HG03139 (cell line): Measurements from ENCODE around the gene WNT6.
"Not testable (repeated sequence)": the region's sequence is repeated elsewhere in the genome, so short reads cannot be mapped to it uniquely, and the experiment has no call there.

Source experiments
- ATAC-seq: cut with Tn5 transposase; IDR thresholded peaks from one replicate; pipeline ENCODE4 v1.9.1; 2021; ENCODE audit not compliant: unreplicated experiment

The WNT6 gene

GRCh38 chr2:218829868-218830451 is 29.6 kb upstream of the WNT6 start:
- no peak for ATAC-seq

- no peak for ATAC-seq
These were observed 28.9 kb upstream of the WNT6 start for GRCh38 chr2:218830526-218831306.

- no peak for ATAC-seq
These were observed 28.1 kb upstream of the WNT6 start, which contains the start of gene PRKAG3 for GRCh38 chr2:218831378-218831990. Gene PRKAG3, minus strand, starts transcription at chr2:218831803.

- ATAC-seq: no peak
These were observed 27.5 kb upstream of the WNT6 start for GRCh38 chr2:218832081-218832480.

- no peak for ATAC-seq
These were observed 27.1 kb upstream of the WNT6 start for GRCh38 chr2:218832520-218832919.

- ATAC-seq: no peak
These were observed 26.5 kb upstream of the WNT6 start for GRCh38 chr2:218833023-218833609.

GRCh38 chr2:218834685-218835084 is 24.9 kb upstream of the WNT6 start:
- ATAC-seq: no peak

- no peak for ATAC-seq
These were observed 22.1 kb upstream of the WNT6 start for GRCh38 chr2:218837495-218837894.

GRCh38 chr2:218839430-218839829 is 20.2 kb upstream of the WNT6 start:
- ATAC-seq: no peak

GRCh38 chr2:218839888-218840287 is 19.7 kb upstream of the WNT6 start:
- no peak for ATAC-seq

- ATAC-seq: not testable (repeated sequence)
These were observed 15.3 kb upstream of the WNT6 start for GRCh38 chr2:218844334-218844733.

GRCh38 chr2:218846963-218847362 is 12.6 kb upstream of the WNT6 start:
- ATAC-seq: not testable (repeated sequence)

GRCh38 chr2:218849721-218850120 is 9.9 kb upstream of the WNT6 start:
- no peak for ATAC-seq

GRCh38 chr2:218850796-218851195 is 8.8 kb upstream of the WNT6 start:
- ATAC-seq: no peak

GRCh38 chr2:218851286-218851685 is 8.3 kb upstream of the WNT6 start:
- ATAC-seq: no peak

- no peak for ATAC-seq
These were observed 6.5 kb upstream of the WNT6 start for GRCh38 chr2:218852911-218853667.

- ATAC-seq: no peak
These were observed 5.8 kb upstream of the WNT6 start for GRCh38 chr2:218853766-218854165.

- no peak for ATAC-seq
These were observed 4.7 kb upstream of the WNT6 start for GRCh38 chr2:218854860-218855259.

GRCh38 chr2:218855305-218856166 is 4.1 kb upstream of the WNT6 start:
- no peak for ATAC-seq
